Measurements from ENCODE around the gene NLRP6.
A peak's percentile ranks its signal among the peaks of the same experiment; 100 is the strongest.
"Not testable (repeated sequence)": the region's sequence is repeated elsewhere in the genome, so short reads cannot be mapped to it uniquely, and the experiment has no call there.

Gene NLRP6

GRCh38 chr11:326842-327580 lies 48.8 kb downstream of the NLRP6 start:
- peak; percentile 56 for DNase-seq

- no peak for DNase-seq
Observed at GRCh38 chr11:327581-327923, 49.3 kb downstream of the NLRP6 start.

- no peak for DNase-seq
Observed at GRCh38 chr11:328012-328411, 49.8 kb downstream of the NLRP6 start.

GRCh38 chr11:328516-329100 lies 50.4 kb downstream of the NLRP6 start:
- DNase-seq, result not testable (repeated sequence)

GRCh38 chr11:329886-330253 lies 51.7 kb downstream of the NLRP6 start:
- DNase-seq, result no peak

GRCh38 chr11:330307-330693 lies 52.1 kb downstream of the NLRP6 start:
- no peak for DNase-seq

- no peak for DNase-seq
Observed at GRCh38 chr11:330694-331357, 52.6 kb downstream of the NLRP6 start.

GRCh38 chr11:331358-332060 lies 53.3 kb downstream of the NLRP6 start:
- no peak for DNase-seq

GRCh38 chr11:332651-333480 lies 54.7 kb downstream of the NLRP6 start:
- no peak for DNase-seq

- DNase-seq, result not testable (repeated sequence)
Observed at GRCh38 chr11:333616-334263, 55.5 kb downstream of the NLRP6 start.

- DNase-seq, result peak; percentile 78
Observed at GRCh38 chr11:334264-334994, 56.2 kb downstream of the NLRP6 start.

Data from eye (tissue), 1 donor.